ENCODE measurements around the gene SMAP2. TPM values are rescaled to one million over a fixed set of nuclear protein-coding genes. Genes with fewer than 3 reads are reported as not detected.

SMAP2 gene
- total and polyA plus RNA-seq, 5 experiments from 2014 or later: 154 to 506 (median 297) TPM

DNA sequence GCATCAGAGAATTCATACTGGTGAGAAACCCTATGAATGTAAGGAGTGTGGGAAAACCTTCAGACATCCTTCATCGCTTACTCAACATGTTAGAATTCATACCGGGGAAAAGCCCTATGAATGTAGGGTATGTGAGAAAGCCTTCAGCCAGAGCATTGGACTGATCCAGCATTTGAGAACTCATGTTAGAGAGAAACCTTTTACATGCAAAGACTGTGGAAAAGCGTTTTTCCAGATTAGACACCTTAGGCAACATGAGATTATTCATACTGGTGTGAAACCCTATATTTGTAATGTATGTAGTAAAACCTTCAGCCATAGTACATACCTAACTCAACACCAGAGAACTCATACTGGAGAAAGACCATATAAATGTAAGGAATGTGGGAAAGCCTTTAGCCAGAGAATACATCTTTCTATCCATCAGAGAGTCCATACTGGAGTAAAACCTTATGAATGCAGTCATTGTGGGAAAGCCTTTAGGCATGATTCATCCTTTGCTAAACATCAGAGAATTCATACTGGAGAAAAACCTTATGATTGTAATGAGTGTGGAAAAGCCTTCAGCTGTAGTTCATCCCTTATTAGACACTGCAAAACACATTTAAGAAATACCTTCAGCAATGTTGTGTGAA is 89.5 kb downstream of the SMAP2 start:
- peak overlapping the region in 1 of 10 donors; percentile 13 for H3K27ac Mint-ChIP-seq
- H3K4me1 Mint-ChIP-seq: no peaks in the 10 kb centered on the region
- DNase-seq (peak in 3 of 10 donors; percentile 13 to 24 (median 14)), ATAC-seq (no peak)
- H3K27me3 Mint-ChIP-seq: no peaks in the 10 kb centered on the region
- POLR2A ChIA-PET: interaction anchor here (0.8 to 0.9 kb wide), 2 partner anchors 10 to 19 kb away, joined by 4 read pairs; no protein-coding TSS in a partner anchor
- H3K9me3 Mint-ChIP-seq: peaks cover 28 to 98% (median 59%) of the 10 kb centered on the region in 9 donors
- H3K4me3 Mint-ChIP-seq: no peak overlapping the region
- H3K36me3 Mint-ChIP-seq: peaks cover 58 to 86% (median 66%) of the 10 kb centered on the region in 3 donors

DNA sequence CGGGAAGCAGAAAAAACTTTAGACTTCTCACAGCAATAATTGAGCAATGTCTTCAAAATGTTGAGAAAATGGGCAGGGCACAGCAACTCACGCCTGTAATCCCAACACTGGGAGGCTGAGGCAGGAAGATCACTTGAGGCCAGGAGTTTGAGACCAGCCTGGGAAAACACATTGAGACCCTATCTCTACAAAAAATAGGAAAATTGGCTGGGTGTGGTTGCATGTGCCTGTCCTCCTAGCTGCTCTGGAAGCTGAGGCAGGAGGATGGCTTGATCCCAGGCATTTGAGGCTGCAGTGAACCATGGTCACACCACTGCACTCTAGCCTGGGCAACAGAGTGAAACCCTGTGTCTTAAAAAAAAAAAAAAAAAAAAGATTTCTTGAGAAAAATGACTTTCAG is 95.8 kb downstream of the SMAP2 start:
- ATAC-seq: no peak
- no peaks in the 10 kb centered on the region for H3K27me3 Mint-ChIP-seq
- H3K36me3 Mint-ChIP-seq: peaks cover 11 to 69% (median 63%) of the 10 kb centered on the region in 3 donors
- no peak overlapping the region for H3K4me3 Mint-ChIP-seq
- peaks cover 20 to 100% (median 80%) of the 10 kb centered on the region in 9 donors for H3K9me3 Mint-ChIP-seq
- DNase-seq: no peak
- H3K4me1 Mint-ChIP-seq: no peaks in the 10 kb centered on the region
- POLR2A ChIA-PET: no interaction called here
- H3K27ac Mint-ChIP-seq: no peak overlapping the region

Other genes with a start within 250 kb of the SMAP2 start
- 10 to 100 TPM; 25.2 to 25.9 TPM for gene RLF, start 212.3 kb upstream of the SMAP2 start, total RNA-seq
- gene RLF, start 212.3 kb upstream of the SMAP2 start, polyA plus RNA-seq: 1 to 10 TPM; 6.8 to 9.5 (median 8.7) TPM
- gene TMCO2, start 125.8 kb upstream of the SMAP2 start, total RNA-seq: not detected
- not detected for gene TMCO2, start 125.8 kb upstream of the SMAP2 start, polyA plus RNA-seq
- 10 to 100 TPM; 18.3 to 19.7 TPM for gene ZMPSTE24, start 115.5 kb upstream of the SMAP2 start, total RNA-seq
- 10 to 100 TPM; 20.8 to 23.6 (median 23.0) TPM for gene ZMPSTE24, start 115.5 kb upstream of the SMAP2 start, polyA plus RNA-seq
- gene COL9A2, start 56.4 kb upstream of the SMAP2 start, total RNA-seq: 1 to 10 TPM; 5.2 to 6.3 TPM
- under 1 TPM; 0.73 to 0.83 (median 0.76) TPM for gene COL9A2, start 56.4 kb upstream of the SMAP2 start, polyA plus RNA-seq
- gene ZFP69B, start 76.7 kb downstream of the SMAP2 start, total RNA-seq: 10 to 100 TPM; 12.8 to 13.0 TPM
- 1 to 10 TPM; 1.9 to 4.4 (median 4.3) TPM for gene ZFP69B, start 76.7 kb downstream of the SMAP2 start, polyA plus RNA-seq
- 1 to 10 TPM; 3.8 to 4.5 TPM for gene ZFP69, start 103.6 kb downstream of the SMAP2 start, total RNA-seq
- 1 to 10 TPM; 2.9 to 6.6 (median 6.2) TPM for gene ZFP69, start 103.6 kb downstream of the SMAP2 start, polyA plus RNA-seq
- 10 to 100 TPM; 10.8 to 13.3 TPM for gene EXO5, start 135.0 kb downstream of the SMAP2 start, total RNA-seq
- gene EXO5, start 135.0 kb downstream of the SMAP2 start, polyA plus RNA-seq: 1 to 10 TPM; 4.0 to 7.8 (median 4.5) TPM
- gene ZNF684, start 157.9 kb downstream of the SMAP2 start, total RNA-seq: 1 to 10 TPM; 5.7 TPM
- 1 to 10 TPM; 3.7 to 5.2 (median 4.2) TPM for gene ZNF684, start 157.9 kb downstream of the SMAP2 start, polyA plus RNA-seq